ENCODE results near the gene PTTG2. TPM values are rescaled to one million over a fixed set of nuclear protein-coding genes. Genes with fewer than 3 reads are reported as not detected.

The PTTG2 gene
- total and polyA plus RNA-seq, 2 of the 13 experiments (the other 11 are each of a cell fraction or from before 2014, with no cell fraction given): not detected

DNA sequence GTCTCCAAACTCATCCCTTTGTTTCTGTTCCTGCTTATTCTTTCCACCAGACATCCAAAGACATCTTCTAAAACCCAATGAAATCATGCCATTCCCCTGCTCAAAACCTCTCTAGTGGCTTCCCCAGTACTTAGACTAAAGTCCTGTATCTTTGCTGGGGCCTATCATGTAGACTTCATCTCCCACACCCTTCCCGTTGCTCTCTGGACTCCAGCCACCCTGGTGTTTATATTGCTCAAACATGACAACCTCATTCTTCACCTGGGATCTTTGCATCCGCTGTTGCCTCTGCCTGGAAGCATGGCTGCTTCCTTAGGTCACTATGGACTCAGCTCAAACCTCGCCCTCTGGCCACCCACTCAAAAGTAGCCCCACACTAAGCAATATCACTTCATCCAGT is 45.7 kb upstream of the PTTG2 start (continued):
- TF ChIP-seq, protein P1, sequence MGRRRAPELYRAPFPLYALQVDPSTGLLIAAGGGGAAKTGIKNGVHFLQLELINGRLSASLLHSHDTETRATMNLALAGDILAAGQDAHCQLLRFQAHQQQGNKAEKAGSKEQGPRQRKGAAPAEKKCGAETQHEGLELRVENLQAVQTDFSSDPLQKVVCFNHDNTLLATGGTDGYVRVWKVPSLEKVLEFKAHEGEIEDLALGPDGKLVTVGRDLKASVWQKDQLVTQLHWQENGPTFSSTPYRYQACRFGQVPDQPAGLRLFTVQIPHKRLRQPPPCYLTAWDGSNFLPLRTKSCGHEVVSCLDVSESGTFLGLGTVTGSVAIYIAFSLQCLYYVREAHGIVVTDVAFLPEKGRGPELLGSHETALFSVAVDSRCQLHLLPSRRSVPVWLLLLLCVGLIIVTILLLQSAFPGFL (CRISPR knock-in tag; IDR thresholded peaks at IDR 0.05): no peak
- TF ChIP-seq FOXA3 (CRISPR knock-in tag; IDR thresholded peaks at IDR 0.05): peak; percentile 39; the same call in 1 of the 2 replicates
- peak; percentile 46 for TF ChIP-seq HNF4A (CRISPR knock-in tag; IDR thresholded peaks at IDR 0.05)
- TF ChIP-seq CEBPB (IDR thresholded peaks at IDR 0.05; ENCODE audit: borderline replicate concordance, low read depth, low read length): peak; percentile 11; the same call in 1 of the 2 replicates
- TF ChIP-seq WIZ (CRISPR knock-in tag; IDR thresholded peaks at IDR 0.05): 0 out of 2 replicates have a peak, but pooled peaks have one; percentile 49
- no peak for TF ChIP-seq ZNF296 (CRISPR knock-in tag; conservative IDR thresholded peaks at IDR 0.05)
- TF ChIP-seq, protein P2, sequence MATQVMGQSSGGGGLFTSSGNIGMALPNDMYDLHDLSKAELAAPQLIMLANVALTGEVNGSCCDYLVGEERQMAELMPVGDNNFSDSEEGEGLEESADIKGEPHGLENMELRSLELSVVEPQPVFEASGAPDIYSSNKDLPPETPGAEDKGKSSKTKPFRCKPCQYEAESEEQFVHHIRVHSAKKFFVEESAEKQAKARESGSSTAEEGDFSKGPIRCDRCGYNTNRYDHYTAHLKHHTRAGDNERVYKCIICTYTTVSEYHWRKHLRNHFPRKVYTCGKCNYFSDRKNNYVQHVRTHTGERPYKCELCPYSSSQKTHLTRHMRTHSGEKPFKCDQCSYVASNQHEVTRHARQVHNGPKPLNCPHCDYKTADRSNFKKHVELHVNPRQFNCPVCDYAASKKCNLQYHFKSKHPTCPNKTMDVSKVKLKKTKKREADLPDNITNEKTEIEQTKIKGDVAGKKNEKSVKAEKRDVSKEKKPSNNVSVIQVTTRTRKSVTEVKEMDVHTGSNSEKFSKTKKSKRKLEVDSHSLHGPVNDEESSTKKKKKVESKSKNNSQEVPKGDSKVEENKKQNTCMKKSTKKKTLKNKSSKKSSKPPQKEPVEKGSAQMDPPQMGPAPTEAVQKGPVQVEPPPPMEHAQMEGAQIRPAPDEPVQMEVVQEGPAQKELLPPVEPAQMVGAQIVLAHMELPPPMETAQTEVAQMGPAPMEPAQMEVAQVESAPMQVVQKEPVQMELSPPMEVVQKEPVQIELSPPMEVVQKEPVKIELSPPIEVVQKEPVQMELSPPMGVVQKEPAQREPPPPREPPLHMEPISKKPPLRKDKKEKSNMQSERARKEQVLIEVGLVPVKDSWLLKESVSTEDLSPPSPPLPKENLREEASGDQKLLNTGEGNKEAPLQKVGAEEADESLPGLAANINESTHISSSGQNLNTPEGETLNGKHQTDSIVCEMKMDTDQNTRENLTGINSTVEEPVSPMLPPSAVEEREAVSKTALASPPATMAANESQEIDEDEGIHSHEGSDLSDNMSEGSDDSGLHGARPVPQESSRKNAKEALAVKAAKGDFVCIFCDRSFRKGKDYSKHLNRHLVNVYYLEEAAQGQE (IDR thresholded peaks at IDR 0.05; ENCODE audit: borderline replicate concordance in 1 of 2, low read depth in 1 of 2, low read length in 2 of 2): no peak
- no peak for TF ChIP-seq IRX3 (CRISPR knock-in tag; IDR thresholded peaks at IDR 0.05; ENCODE audit: borderline replicate concordance, low read depth)
- TF ChIP-seq PRMT3 (CRISPR knock-in tag; IDR thresholded peaks at IDR 0.05; ENCODE audit: borderline replicate concordance, low read depth): no peak
- 0 out of 2 replicates have a peak, but pooled peaks have one; percentile 17 for TF ChIP-seq SAP130 (CRISPR knock-in tag; IDR thresholded peaks at IDR 0.05; ENCODE audit: low read depth)

Data from HepG2 (cell line).